Adrenal gland (tissue), 12 donors: ENCODE data around the gene BRD7. TPM values are rescaled to one million over a fixed set of nuclear protein-coding genes. Genes with fewer than 3 reads are reported as not detected.

Experiments used
- DNase-seq, 7 donors: peaks; one replicate each; pipeline ENCODE4 v3.0.0-alpha.2; 2019 to 2020
- H3K27ac ChIP-seq, 5 donors: fragments of 200-600 bp; sonication (generic) in 4 of 5; 1 replicate in 3 of 5; 2 replicates in 2 of 5; pipeline versions ENCODE4 v1.5.1 to v1.8.0; 2016 to 2020; ENCODE audit warnings: mild to moderate bottlenecking in 1 of 5
- H3K27me3 ChIP-seq: fragments of 200-600 bp; 2 replicates; pipeline ENCODE4 v1.8.0; 2021
- H3K36me3 ChIP-seq, 2 donors: fragments of 200-600 bp; replicated peaks in 1 of 2; 1 replicate in 1 of 2; 2 replicates in 1 of 2; pipeline versions ENCODE4 v1.5.1 to v1.8.0; 2018 to 2022
- H3K4me1 ChIP-seq, 2 donors: fragments of 200-600 bp; replicated peaks in 1 of 2; 1 replicate in 1 of 2; 2 replicates in 1 of 2; pipeline versions ENCODE4 v1.5.1 to v1.8.0; 2018 to 2021
- H3K4me3 ChIP-seq, 4 donors: fragments of 200-600 bp; sonication (generic) in 3 of 4; one replicate each; pipeline ENCODE4 v1.5.1; 2016 to 2018
- H3K9me3 ChIP-seq, 3 donors: fragments of 200-600 bp; sonication (generic) in 1 of 3; replicated peaks in 1 of 3; 1 replicate in 2 of 3; 2 replicates in 1 of 3; pipeline versions ENCODE4 v1.5.1 to v1.8.0; 2016 to 2021
- POLR2A ChIP-seq, 2 donors: fragments of 450-650 bp; IDR thresholded peaks; one replicate each; pipeline ENCODE4 v1.6.1; 2017; ENCODE audit warnings: antibody characterized with exemption in 2 of 2, mild to moderate bottlenecking in 2 of 2, moderate library complexity in 1 of 2
- WGBS, 4 donors: extraction: QIAGEN DNeasy Blood & Tissue Kit in 2 of 4; methylation state at CpG; one replicate each; pipeline versions ENCODE4 v1.1.5 to v1.1.7; 2013 to 2017; 5-methylcytosine and 5-hydroxymethylcytosine counted together
- intact Hi-C, 2 donors: fragments of 100-400 bp; cut with DNase I; formaldehyde crosslinking; loops; one replicate each; pipeline versions ENCODE4 v1.14.1 to v1.15.0; 2022 to 2023
- polyA plus RNA-seq, 3 donors: library from polyadenylated mRNA; stranded (reverse); fragments of 200-250 nt in 2 of 3; fragments of 350-450 nt in 1 of 3; fragmentation: Illumina TruSeq in 1 of 3; extraction: RNeasy Lipid Tissue Mini Kit (QIAGEN cat#74804) in 1 of 3; gene quantifications; one replicate each; pipeline ENCODE4 v1.2.3, GENCODE V29; 2013 to 2014
- total RNA-seq, 9 donors: library from RNA; depleted of rRNA in 4 of 9; stranded (reverse); fragments of >200 nt in 4 of 9; fragments of 120-200 nt in 1 of 9; fragmentation: NEBNext Ultra II Directional in 1 of 9; extraction: Animal tissue kit (Norgen Biotek cat#: 25700) in 1 of 9; gene quantifications; one replicate each; pipeline versions ENCODE4 v1.1.0 to v1.2.4, GENCODE V29; 2013 to 2023
- TF ChIP-seq, protein P1 (sequence below), 6 experiments: fragments of 450-650 bp in 4 of 6; fragments of 200-600 bp in 2 of 6; sonication (generic) in 1 of 6; IDR thresholded peaks; 1 replicate in 5 of 6; 2 replicates in 1 of 6; pipeline versions ENCODE4 v1.5.1 to v1.8.0; 2016 to 2021; ENCODE audit warnings: antibody characterized with exemption in 6 of 6, mild to moderate bottlenecking in 2 of 6, moderate library complexity in 1 of 6
- donor health status: healthy with polysubstance abuse.
- donor health status: Bipolar disorder and iron deficiency.
- donor health status: DM: yes; HTN: yes; CAD: no.
- donor health status: DM: no; HTN: no; CAD: no.
- donor health status: DM: no; HTN: no; CAD: no.
- donor health status: DM: yes; HTN: yes; CAD: no.

Gene BRD7
- total and polyA plus RNA-seq, 12 donors, result 37.2 to 117 (median 58.7) TPM

DNA sequence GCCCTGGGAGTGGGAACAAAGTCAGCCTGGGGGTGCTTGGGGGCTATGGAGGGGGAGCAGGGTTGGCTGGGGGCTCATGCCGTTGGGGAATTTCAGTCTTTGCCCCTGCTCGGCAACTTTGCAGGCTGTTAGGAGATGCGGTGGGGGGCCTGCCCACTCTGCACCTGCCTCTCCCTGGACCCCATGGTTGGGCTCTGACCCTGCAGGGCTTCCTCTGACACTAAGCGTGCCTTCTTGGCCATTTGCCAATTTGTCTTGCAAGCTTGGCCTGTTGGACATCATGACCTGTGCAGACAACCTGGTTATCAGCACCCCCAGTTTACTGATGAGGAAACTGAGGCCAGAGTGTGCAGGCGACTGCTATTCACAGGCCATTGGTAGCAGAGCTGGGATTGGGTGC lies 87.9 kb downstream of the BRD7 start:
- H3K4me3 ChIP-seq, result no peak overlapping the region
- H3K27me3 ChIP-seq, result no peaks in the 10 kb centered on the region
- DNase-seq, result no peak
- WGBS, 4 donors, result 80 to 94% (median 83%) methylated on average over 2 to 5 of the region's 5 CpGs
- no peaks in the 10 kb centered on the region for H3K4me1 ChIP-seq
- H3K27ac ChIP-seq, result peak overlapping the region in 1 of 5 donors; percentile 78
- H3K36me3 ChIP-seq, result no peaks in the 10 kb centered on the region
- intact Hi-C loops, result no loop called here
- TF ChIP-seq, protein P1, sequence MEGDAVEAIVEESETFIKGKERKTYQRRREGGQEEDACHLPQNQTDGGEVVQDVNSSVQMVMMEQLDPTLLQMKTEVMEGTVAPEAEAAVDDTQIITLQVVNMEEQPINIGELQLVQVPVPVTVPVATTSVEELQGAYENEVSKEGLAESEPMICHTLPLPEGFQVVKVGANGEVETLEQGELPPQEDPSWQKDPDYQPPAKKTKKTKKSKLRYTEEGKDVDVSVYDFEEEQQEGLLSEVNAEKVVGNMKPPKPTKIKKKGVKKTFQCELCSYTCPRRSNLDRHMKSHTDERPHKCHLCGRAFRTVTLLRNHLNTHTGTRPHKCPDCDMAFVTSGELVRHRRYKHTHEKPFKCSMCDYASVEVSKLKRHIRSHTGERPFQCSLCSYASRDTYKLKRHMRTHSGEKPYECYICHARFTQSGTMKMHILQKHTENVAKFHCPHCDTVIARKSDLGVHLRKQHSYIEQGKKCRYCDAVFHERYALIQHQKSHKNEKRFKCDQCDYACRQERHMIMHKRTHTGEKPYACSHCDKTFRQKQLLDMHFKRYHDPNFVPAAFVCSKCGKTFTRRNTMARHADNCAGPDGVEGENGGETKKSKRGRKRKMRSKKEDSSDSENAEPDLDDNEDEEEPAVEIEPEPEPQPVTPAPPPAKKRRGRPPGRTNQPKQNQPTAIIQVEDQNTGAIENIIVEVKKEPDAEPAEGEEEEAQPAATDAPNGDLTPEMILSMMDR (IDR thresholded peaks at IDR 0.05), result no peak
- no peak for TF ChIP-seq POLR2A (IDR thresholded peaks at IDR 0.05)
- no peaks in the 10 kb centered on the region for H3K9me3 ChIP-seq

DNA sequence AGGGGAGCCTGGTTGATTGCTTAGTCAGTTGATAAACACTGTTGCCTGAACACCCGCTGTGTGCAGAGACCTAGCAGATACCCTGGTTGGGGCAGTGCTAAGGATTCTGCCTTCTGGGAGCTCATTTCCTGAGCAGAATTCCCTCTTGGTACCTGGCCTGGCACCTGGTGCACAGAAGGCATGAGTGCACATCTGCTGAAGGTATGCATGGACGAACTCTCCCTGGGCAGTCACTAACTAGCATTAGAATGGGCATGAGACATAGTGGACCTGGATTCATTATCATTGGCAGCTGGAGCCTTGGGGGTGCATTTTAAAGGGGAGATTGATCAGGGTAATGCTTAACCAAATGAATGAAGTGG lies 89.3 kb downstream of the BRD7 start:
- H3K9me3 ChIP-seq, result no peaks in the 10 kb centered on the region
- DNase-seq, result no peak
- intact Hi-C loops, result no loop called here

DNA sequence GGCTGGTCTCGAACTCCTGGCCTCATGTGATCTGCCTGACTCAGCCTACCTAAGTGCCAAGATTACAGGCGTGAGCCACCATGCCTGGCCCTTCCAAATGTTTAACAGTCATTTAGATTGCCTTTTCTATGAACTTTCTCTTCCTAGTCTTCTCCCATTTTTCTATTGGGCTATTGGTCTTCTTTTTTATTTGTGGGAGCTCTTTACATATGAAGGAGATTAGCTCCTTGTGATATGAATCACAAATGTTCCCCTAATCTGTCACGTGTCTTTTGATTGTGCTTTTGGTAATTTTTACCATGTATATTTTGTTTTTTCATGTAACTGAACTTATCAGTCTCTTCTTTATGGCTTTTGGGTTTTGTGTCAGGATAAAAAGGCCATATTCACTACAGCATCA lies 90.5 kb downstream of the BRD7 start:
- Histone ChIP-seq H3K36me3 (no peaks in the 10 kb centered on the region), H3K4me1 (no peaks in the 10 kb centered on the region), H3K9me3 (no peaks in the 10 kb centered on the region), H3K27me3 (no peaks in the 10 kb centered on the region), H3K27ac (no peak overlapping the region), H3K4me3 (no peak overlapping the region)
- intact Hi-C loops, result no loop called here
- WGBS, 4 donors, result 57 to 76% (median 63%) methylated on average over 3 of the region's 3 CpGs
- TF ChIP-seq, protein P1 (IDR thresholded peaks at IDR 0.05), result no peak
- TF ChIP-seq POLR2A (IDR thresholded peaks at IDR 0.05), result no peak
- DNase-seq, result no peak

More for the DNA sequence above, 89.3 kb downstream of the BRD7 start:
- no peaks in the 10 kb centered on the region for H3K27me3 ChIP-seq
- H3K4me3 ChIP-seq, result no peak overlapping the region
- 61 to 82% (median 77%) methylated on average over 2 of the region's 2 CpGs for WGBS, 4 donors
- TF ChIP-seq, protein P1 (IDR thresholded peaks at IDR 0.05), result no peak
- TF ChIP-seq POLR2A (IDR thresholded peaks at IDR 0.05), result no peak
- H3K4me1 ChIP-seq, result no peaks in the 10 kb centered on the region
- H3K27ac ChIP-seq, result peak overlapping the region in 1 of 5 donors; percentile 30
- H3K36me3 ChIP-seq, result no peaks in the 10 kb centered on the region

DNA sequence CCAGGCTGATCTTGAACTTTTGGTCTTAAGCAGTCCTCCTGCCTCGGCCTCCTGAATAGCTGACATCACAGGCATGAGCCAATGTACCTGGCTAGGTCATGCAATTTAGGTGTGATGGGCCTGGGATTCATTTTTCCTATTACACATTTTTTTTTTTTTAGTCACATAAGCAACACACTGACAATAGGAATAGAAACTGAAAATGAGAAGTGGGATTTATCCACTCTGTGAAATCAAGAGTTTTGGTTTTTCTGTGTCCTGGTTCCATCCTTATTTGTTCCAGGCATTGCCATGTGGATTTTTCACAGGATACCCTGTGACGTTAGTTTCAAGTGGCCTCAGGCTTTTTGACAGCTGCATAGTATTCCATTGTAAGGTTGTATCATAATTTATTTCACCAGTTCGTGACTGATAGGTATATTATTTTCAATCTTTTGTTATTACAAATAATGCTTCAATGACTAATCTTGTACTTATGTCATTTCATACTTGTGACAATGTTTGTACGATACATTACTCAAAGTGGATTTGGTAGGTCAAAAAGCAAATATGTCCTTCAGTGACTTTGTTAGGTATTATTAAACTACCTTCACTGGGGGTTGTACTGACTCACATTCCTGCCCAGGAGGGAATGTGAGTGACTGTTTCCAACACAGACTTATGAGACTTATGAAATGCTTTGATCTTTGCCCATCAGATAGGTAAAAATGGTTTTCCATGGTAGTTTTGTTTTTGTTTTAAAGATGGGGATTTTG lies 91.8 kb downstream of the BRD7 start:
- H3K27me3 ChIP-seq, result no peaks in the 10 kb centered on the region
- TF ChIP-seq POLR2A (IDR thresholded peaks at IDR 0.05), result no peak
- TF ChIP-seq, protein P1 (IDR thresholded peaks at IDR 0.05), result no peak
- 75 to 83% (median 79%) methylated on average over 4 of the region's 4 CpGs for WGBS, 4 donors
- H3K4me1 ChIP-seq, result no peaks in the 10 kb centered on the region
- no peaks in the 10 kb centered on the region for H3K9me3 ChIP-seq
- no peaks in the 10 kb centered on the region for H3K36me3 ChIP-seq
- DNase-seq, result no peak
- intact Hi-C loops, result no loop called here
- H3K27ac ChIP-seq, result peak overlapping the region in 1 of 5 donors; percentile 54
- no peak overlapping the region for H3K4me3 ChIP-seq
